Epithelial cell of proximal tubule (primary cell): ENCODE data around the gene COL6A2. TPM values are rescaled to one million over a fixed set of nuclear protein-coding genes. Genes with fewer than 3 reads are reported as not detected.

Source experiments
- DNase-seq: peaks from one replicate; pipeline ENCODE4 v3.0.0-alpha.2; 2011; ENCODE audit warnings: low read depth
- H3K4me3 ChIP-seq: 2 replicates; pipeline ENCODE4 v1.5.1; 2011; ENCODE audit warnings: low read depth, mild to moderate bottlenecking, low read length
- CTCF ChIP-seq: conservative IDR thresholded peaks from 2 replicates; pipeline ENCODE4 v1.5.1; 2012; ENCODE audit warnings: low read depth, mild to moderate bottlenecking, low read length
- total RNA-seq: library from RNA; depleted of rRNA; stranded (reverse); fragments of >200 nt; gene quantifications from 2 replicates; pipeline ENCODE4 v1.2.3, GENCODE V29; 2015

COL6A2 gene
- total RNA-seq, 1 donor from 2014 or later, result 138 TPM

- no peak for DNase-seq
- no peak for TF ChIP-seq CTCF
- no peak overlapping the region for H3K4me3 ChIP-seq
Observed at GRCh38 chr21:46061518-46061917, 36.4 kb upstream of the COL6A2 start.

GRCh38 chr21:46061950-46062349 is 36.0 kb upstream of the COL6A2 start:
- no peak for TF ChIP-seq CTCF
- no peak for DNase-seq
- no peak overlapping the region for H3K4me3 ChIP-seq

DNA sequence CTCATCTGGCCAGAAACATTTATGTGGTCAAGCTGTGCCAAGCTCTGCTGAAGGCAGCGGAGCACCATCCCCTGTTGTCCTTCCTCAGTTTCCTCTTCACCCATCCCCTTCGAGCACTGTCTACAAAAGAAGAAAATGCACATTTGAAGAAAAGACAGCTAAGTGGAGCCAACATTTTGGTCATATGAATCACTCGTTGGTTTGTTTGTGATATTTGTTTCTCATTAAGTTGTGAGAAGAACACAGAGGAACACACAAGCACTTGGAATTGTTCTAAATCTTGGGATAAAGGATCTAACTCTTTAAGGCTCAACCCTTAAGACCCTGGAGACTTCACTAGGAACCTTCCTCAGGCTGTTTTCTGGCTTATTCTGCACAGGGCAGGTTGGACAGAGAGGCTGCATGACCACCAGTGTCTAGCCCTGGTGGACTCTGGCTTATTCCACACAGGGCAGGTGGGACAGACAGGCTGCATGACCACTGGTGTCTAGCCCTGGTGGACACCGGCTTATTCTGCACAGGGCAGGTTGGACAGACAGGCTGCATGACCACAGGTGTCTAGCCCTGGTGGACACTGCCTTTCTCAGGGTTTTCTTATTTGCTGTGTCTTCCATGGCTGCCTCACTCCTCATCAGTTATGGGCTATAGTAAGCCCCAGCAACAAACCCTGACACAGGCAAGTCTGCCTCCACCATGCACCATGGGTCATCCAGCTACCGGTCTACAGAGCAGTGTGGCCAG is 35.3 kb upstream of the COL6A2 start:
- H3K4me3 ChIP-seq, result no peak overlapping the region
- DNase-seq, result no peak
- TF ChIP-seq CTCF, result no peak

DNA sequence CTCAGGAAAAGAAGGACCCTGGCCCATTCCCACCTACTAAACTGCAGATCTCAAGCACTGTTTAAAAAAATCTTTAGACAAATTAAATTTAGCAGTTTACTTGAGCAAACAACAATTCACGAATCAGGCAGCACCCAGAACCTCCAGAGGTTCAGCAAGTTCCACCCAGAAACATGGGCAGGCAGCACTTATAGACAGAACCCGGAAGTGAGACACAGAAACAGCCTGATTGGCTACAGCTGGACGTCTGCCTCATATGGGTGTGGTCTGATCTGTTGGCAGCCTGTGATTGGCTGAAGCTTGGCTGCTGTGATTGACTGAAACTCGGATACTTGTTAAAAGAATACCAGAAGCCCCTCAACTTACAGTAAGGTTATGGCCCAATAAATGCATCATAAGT is 34.7 kb upstream of the COL6A2 start:
- DNase-seq, result no peak
- TF ChIP-seq CTCF, result no peak
- H3K4me3 ChIP-seq, result no peak overlapping the region

DNA sequence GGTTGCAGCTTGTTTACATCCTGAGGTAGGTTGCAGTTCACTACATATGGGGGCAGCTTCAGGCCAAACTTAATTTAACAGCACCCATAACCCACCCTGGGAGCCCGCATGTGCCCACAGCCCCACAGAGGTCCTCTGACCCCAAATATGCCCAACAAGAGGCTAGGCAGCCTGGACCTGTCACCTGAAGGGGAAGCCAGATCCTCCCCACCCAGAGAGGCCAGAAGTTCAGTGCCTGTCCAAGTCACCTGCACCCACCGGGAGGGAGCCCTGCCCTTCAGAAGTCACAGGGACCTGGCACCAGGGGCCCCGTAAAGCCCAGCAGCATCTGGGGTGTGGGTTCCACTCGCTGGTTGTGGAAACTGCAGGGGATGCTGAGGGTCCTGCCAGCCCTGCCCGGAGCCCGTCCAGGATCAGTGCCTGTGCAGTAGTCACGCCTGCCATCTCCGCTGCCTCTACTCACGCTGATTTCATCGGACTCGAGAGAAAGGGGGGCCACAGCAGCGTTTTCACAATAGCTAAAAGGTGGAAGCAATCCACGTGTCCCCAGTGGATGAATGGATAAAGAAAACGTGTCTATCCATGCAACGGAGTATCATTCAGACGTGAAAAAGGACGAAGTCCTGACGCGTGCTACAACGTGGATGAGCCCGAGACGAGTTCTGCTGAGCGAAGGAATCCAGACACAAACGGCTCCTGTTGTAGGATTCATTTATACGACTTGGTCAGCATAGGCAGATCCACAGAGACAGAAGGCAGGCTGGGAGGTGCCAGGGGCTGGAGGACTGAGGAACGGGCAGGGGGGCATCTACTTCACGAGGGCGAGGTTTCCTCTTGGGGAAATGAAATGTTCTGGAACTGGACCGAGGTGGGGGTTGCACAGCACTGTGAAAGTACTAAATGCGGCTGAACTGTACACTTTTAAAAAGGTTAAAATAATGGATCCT is 33.9 kb upstream of the COL6A2 start:
- TF ChIP-seq CTCF, result no peak
- DNase-seq, result no peak

GRCh38 chr21:46064870-46065214 is 33.1 kb upstream of the COL6A2 start:
- TF ChIP-seq CTCF, result no peak
- H3K4me3 ChIP-seq, result no peak overlapping the region
- DNase-seq, result no peak

More for the DNA sequence above, 33.9 kb upstream of the COL6A2 start:
- no peak overlapping the region for H3K4me3 ChIP-seq
